Calu3 (cell line): ENCODE data around the gene FYB1. TPM values are rescaled to one million over a fixed set of nuclear protein-coding genes. Genes with fewer than 3 reads are reported as not detected.

Source experiments
- BruUV-seq: library from RNA; stranded (reverse); fragments of 400-500 nt; replicated peaks from 2 replicates; lab custom pipeline; 2021; lab: Mats Ljungman, UMichigan
- CTCF ChIA-PET: fragments of 300-600 bp; sonication (Branson Sonifier 250); formaldehyde crosslinking; loops from one replicate; lab custom pipeline; 2022; ENCODE audit warnings: antibody characterized with exemption; lab: Charles Lee
- DNase-seq: peaks from one replicate; pipeline ENCODE4 v3.0.0; 2022
- H3K27ac Mint-ChIP-seq: one replicate; pipeline ENCODE4 v1.8.0; 2022; ENCODE audit warnings: mixed read lengths; ENCODE audit not compliant: unreplicated experiment
- H3K27me3 Mint-ChIP-seq: one replicate; pipeline ENCODE4 v1.8.0; 2022; ENCODE audit warnings: mixed read lengths; ENCODE audit not compliant: unreplicated experiment
- H3K36me3 Mint-ChIP-seq: one replicate; pipeline ENCODE4 v1.8.0; 2022; ENCODE audit warnings: mild to moderate bottlenecking, moderate library complexity, mixed read lengths; ENCODE audit not compliant: insufficient read depth, unreplicated experiment
- H3K4me1 Mint-ChIP-seq: one replicate; pipeline ENCODE4 v1.8.0; 2022; ENCODE audit warnings: mild to moderate bottlenecking, low read depth, mixed read lengths; ENCODE audit not compliant: unreplicated experiment
- H3K4me3 Mint-ChIP-seq: one replicate; pipeline ENCODE4 v1.8.0; 2022; ENCODE audit warnings: mild to moderate bottlenecking, low read depth, moderate library complexity, mixed read lengths; ENCODE audit not compliant: unreplicated experiment
- H3K9me3 Mint-ChIP-seq: one replicate; pipeline ENCODE4 v1.8.0; 2022; ENCODE audit warnings: low read depth, mixed read lengths; ENCODE audit not compliant: unreplicated experiment
- CTCF ChIP-seq: fragments of 200-600 bp; IDR thresholded peaks from one replicate; pipeline ENCODE4 v1.8.0; 2022; ENCODE audit warnings: antibody characterized with exemption; ENCODE audit not compliant: unreplicated experiment
- intact Hi-C: fragments of 100-400 bp; cut with micrococcal nuclease; formaldehyde crosslinking; loops from one replicate; pipeline ENCODE4 v1.10.0; 2022; ENCODE audit not compliant: unreplicated experiment
- total RNA-seq: library from RNA; stranded (reverse); gene quantifications from 2 replicates; pipeline ENCODE4 v1.2.3, GENCODE V29; 2022

The FYB1 gene
- total RNA-seq, 1 experiment from 2014 or later = 42.8 TPM

GRCh38 chr5:39262981-39263380, 43.6 kb upstream of the FYB1 start:
- BruUV-seq = no TSS peak
- no peak for DNase-seq
- CTCF ChIA-PET = no interaction called here
- no peaks in the 10 kb centered on the region for H3K27me3 Mint-ChIP-seq
- H3K9me3 Mint-ChIP-seq = peaks cover 2% of the 10 kb centered on the region
- peaks cover 7% of the 10 kb centered on the region for H3K36me3 Mint-ChIP-seq
- intact Hi-C loops = no loop called here
- no peak overlapping the region for H3K27ac Mint-ChIP-seq
- H3K4me1 Mint-ChIP-seq = peaks cover 9% of the 10 kb centered on the region
- TF ChIP-seq CTCF = no peak
- H3K4me3 Mint-ChIP-seq = no peak overlapping the region

DNA sequence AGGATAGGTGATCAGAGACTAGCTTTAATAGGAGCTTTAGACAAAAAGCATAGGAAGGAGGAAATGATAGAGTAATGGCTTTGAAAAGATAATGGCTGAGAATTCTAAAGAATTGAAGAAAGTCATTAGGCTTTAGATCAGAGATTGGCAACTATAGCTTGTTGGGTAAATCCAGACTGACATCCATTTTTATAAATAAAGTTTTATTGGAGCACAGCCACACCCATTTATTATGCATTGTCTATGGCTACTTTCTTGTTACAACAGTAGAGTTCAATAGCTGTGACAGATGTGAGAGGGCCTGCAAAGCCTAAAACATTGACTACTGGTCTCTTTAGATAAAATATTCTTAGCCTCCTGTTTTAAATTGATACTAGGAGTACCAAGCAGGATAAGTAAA, 40.7 kb upstream of the FYB1 start:
- Mint-ChIP-seq H3K27ac (no peak overlapping the region), H3K4me3 (no peak overlapping the region), H3K9me3 (peaks cover 2% of the 10 kb centered on the region), H3K4me1 (peaks cover 35% of the 10 kb centered on the region), H3K27me3 (no peaks in the 10 kb centered on the region), H3K36me3 (peaks cover 15% of the 10 kb centered on the region)
- no peak for TF ChIP-seq CTCF
- no peak for DNase-seq
- CTCF ChIA-PET = no interaction called here
- no TSS peak for BruUV-seq
- intact Hi-C loops = no loop called here

- Mint-ChIP-seq H3K4me3 (peak overlapping the region; percentile 59), H3K4me1 (peaks cover 43% of the 10 kb centered on the region), H3K27ac (peak overlapping the region; percentile 70), H3K36me3 (peaks cover 15% of the 10 kb centered on the region), H3K9me3 (no peaks in the 10 kb centered on the region), H3K27me3 (no peaks in the 10 kb centered on the region)
- peak; percentile 15 for DNase-seq
- CTCF ChIA-PET = interaction anchor here (2.3 kb wide), 1 partner anchor 26 kb away, joined by 9 read pairs; no protein-coding TSS in a partner anchor
- no TSS peak for BruUV-seq
- TF ChIP-seq CTCF = no peak
- intact Hi-C loops = loop anchor here (2.0 kb wide), 3 partner anchors 17 to 39 kb away; partner anchors contain the start of gene FYB1
These were observed 38.2 kb upstream of the FYB1 start for GRCh38 chr5:39257554-39257953.

- TF ChIP-seq CTCF = no peak
- Mint-ChIP-seq H3K27ac (peak overlapping the region; percentile 60), H3K27me3 (no peaks in the 10 kb centered on the region), H3K9me3 (no peaks in the 10 kb centered on the region), H3K4me3 (peak overlapping the region; percentile 34), H3K36me3 (peaks cover 15% of the 10 kb centered on the region), H3K4me1 (peaks cover 43% of the 10 kb centered on the region)
- peak; percentile 12 for DNase-seq
- CTCF ChIA-PET = interaction anchor here (1.0 to 2.3 kb wide), 2 partner anchors 27 to 39 kb away, joined by 5 to 9 read pairs; no protein-coding TSS in a partner anchor
- no TSS peak for BruUV-seq
- intact Hi-C loops = loop anchor here (2.0 kb wide), 3 partner anchors 18 to 38 kb away; partner anchors contain the start of gene FYB1
These were observed 37.3 kb upstream of the FYB1 start for GRCh38 chr5:39256477-39257235.
